ENCODE measurements around the gene NCKAP1.
"Not testable (repeated sequence)": the region's sequence is repeated elsewhere in the genome, so short reads cannot be mapped to it uniquely, and the experiment has no call there.

The NCKAP1 gene

GRCh38 chr2:182962641-182963040 is 75.6 kb downstream of the NCKAP1 start:
- Histone ChIP-seq H3K27ac (ENCODE audit: low read depth, low read length) (no peak overlapping the region), H3K9me3 (ENCODE audit: low read length) (no peaks in the 10 kb centered on the region), H3K27me3 (ENCODE audit: control insufficient read depth in 1 of 2, insufficient read depth in 2 of 2, low read length in 2 of 2) (no peaks in the 10 kb centered on the region), H3K4me1 (ENCODE audit: insufficient read depth, low read length) (no peaks in the 10 kb centered on the region), H3K4me3 (ENCODE audit: low read depth in 1 of 2, low read length in 2 of 2) (no peak overlapping the region), H3K36me3 (ENCODE audit: insufficient read depth, low read length) (peaks cover 4% of the 10 kb centered on the region), H3K9ac (ENCODE audit: low read length) (no peak overlapping the region)

- H3K4me3 ChIP-seq (ENCODE audit: low read depth in 1 of 2, low read length in 2 of 2); H3K27me3 ChIP-seq (ENCODE audit: control insufficient read depth in 1 of 2, insufficient read depth in 2 of 2, low read length in 2 of 2); H3K9ac ChIP-seq (ENCODE audit: low read length); H3K27ac ChIP-seq (ENCODE audit: low read depth, low read length); H3K9me3 ChIP-seq (ENCODE audit: low read length); H3K4me1 ChIP-seq (ENCODE audit: insufficient read depth, low read length): not testable (repeated sequence)
- H3K36me3 ChIP-seq (ENCODE audit: insufficient read depth, low read length) = peaks cover 19% of the 10 kb centered on the region
Measured at GRCh38 chr2:182960869-182961268, 77.4 kb downstream of the NCKAP1 start.

- H3K4me1 ChIP-seq (ENCODE audit: insufficient read depth, low read length) = no peaks in the 10 kb centered on the region
- no peak overlapping the region for H3K27ac ChIP-seq (ENCODE audit: low read depth, low read length)
- H3K9ac ChIP-seq (ENCODE audit: low read length) = no peak overlapping the region
- no peak overlapping the region for H3K4me3 ChIP-seq (ENCODE audit: low read depth in 1 of 2, low read length in 2 of 2)
- peaks cover 28% of the 10 kb centered on the region for H3K36me3 ChIP-seq (ENCODE audit: insufficient read depth, low read length)
- no peaks in the 10 kb centered on the region for H3K9me3 ChIP-seq (ENCODE audit: low read length)
- H3K27me3 ChIP-seq (ENCODE audit: control insufficient read depth in 1 of 2, insufficient read depth in 2 of 2, low read length in 2 of 2) = no peaks in the 10 kb centered on the region
Measured at GRCh38 chr2:182954789-182955188, 83.5 kb downstream of the NCKAP1 start.

GRCh38 chr2:182952741-182953450 is 85.4 kb downstream of the NCKAP1 start:
- Histone ChIP-seq H3K9me3 (ENCODE audit: low read length) (no peaks in the 10 kb centered on the region), H3K36me3 (ENCODE audit: insufficient read depth, low read length) (peaks cover 27% of the 10 kb centered on the region), H3K27me3 (ENCODE audit: control insufficient read depth in 1 of 2, insufficient read depth in 2 of 2, low read length in 2 of 2) (no peaks in the 10 kb centered on the region), H3K4me3 (ENCODE audit: low read depth in 1 of 2, low read length in 2 of 2) (no peak overlapping the region), H3K4me1 (ENCODE audit: insufficient read depth, low read length) (no peaks in the 10 kb centered on the region), H3K9ac (ENCODE audit: low read length) (no peak overlapping the region), H3K27ac (ENCODE audit: low read depth, low read length) (no peak overlapping the region)

GRCh38 chr2:182951948-182952663 is 86.2 kb downstream of the NCKAP1 start:
- H3K9ac ChIP-seq (ENCODE audit: low read length) = no peak overlapping the region
- H3K27ac ChIP-seq (ENCODE audit: low read depth, low read length) = no peak overlapping the region
- no peaks in the 10 kb centered on the region for H3K9me3 ChIP-seq (ENCODE audit: low read length)
- H3K4me1 ChIP-seq (ENCODE audit: insufficient read depth, low read length) = peaks cover 2% of the 10 kb centered on the region
- H3K27me3 ChIP-seq (ENCODE audit: control insufficient read depth in 1 of 2, insufficient read depth in 2 of 2, low read length in 2 of 2) = no peaks in the 10 kb centered on the region
- H3K36me3 ChIP-seq (ENCODE audit: insufficient read depth, low read length) = peaks cover 19% of the 10 kb centered on the region
- H3K4me3 ChIP-seq (ENCODE audit: low read depth in 1 of 2, low read length in 2 of 2) = no peak overlapping the region

- H3K9ac ChIP-seq (ENCODE audit: low read length) = no peak overlapping the region
- no peak overlapping the region for H3K27ac ChIP-seq (ENCODE audit: low read depth, low read length)
- H3K4me1 ChIP-seq (ENCODE audit: insufficient read depth, low read length) = peaks cover 10% of the 10 kb centered on the region
- no peak overlapping the region for H3K4me3 ChIP-seq (ENCODE audit: low read depth in 1 of 2, low read length in 2 of 2)
- no peaks in the 10 kb centered on the region for H3K9me3 ChIP-seq (ENCODE audit: low read length)
- H3K36me3 ChIP-seq (ENCODE audit: insufficient read depth, low read length) = peaks cover 10% of the 10 kb centered on the region
- no peaks in the 10 kb centered on the region for H3K27me3 ChIP-seq (ENCODE audit: control insufficient read depth in 1 of 2, insufficient read depth in 2 of 2, low read length in 2 of 2)
Measured at GRCh38 chr2:182950546-182950945, 87.7 kb downstream of the NCKAP1 start.

GRCh38 chr2:182949572-182950189 is 88.6 kb downstream of the NCKAP1 start:
- H3K4me3 ChIP-seq (ENCODE audit: low read depth in 1 of 2, low read length in 2 of 2) = no peak overlapping the region
- H3K9me3 ChIP-seq (ENCODE audit: low read length) = no peaks in the 10 kb centered on the region
- H3K27me3 ChIP-seq (ENCODE audit: control insufficient read depth in 1 of 2, insufficient read depth in 2 of 2, low read length in 2 of 2) = no peaks in the 10 kb centered on the region
- peaks cover 10% of the 10 kb centered on the region for H3K4me1 ChIP-seq (ENCODE audit: insufficient read depth, low read length)
- H3K27ac ChIP-seq (ENCODE audit: low read depth, low read length) = no peak overlapping the region
- H3K9ac ChIP-seq (ENCODE audit: low read length) = no peak overlapping the region
- H3K36me3 ChIP-seq (ENCODE audit: insufficient read depth, low read length) = peaks cover 12% of the 10 kb centered on the region

GRCh38 chr2:182949052-182949451 is 89.2 kb downstream of the NCKAP1 start:
- Histone ChIP-seq H3K27ac (ENCODE audit: low read depth, low read length) (no peak overlapping the region), H3K9ac (ENCODE audit: low read length) (no peak overlapping the region), H3K4me1 (ENCODE audit: insufficient read depth, low read length) (peaks cover 10% of the 10 kb centered on the region), H3K9me3 (ENCODE audit: low read length) (no peaks in the 10 kb centered on the region), H3K27me3 (ENCODE audit: control insufficient read depth in 1 of 2, insufficient read depth in 2 of 2, low read length in 2 of 2) (no peaks in the 10 kb centered on the region), H3K4me3 (ENCODE audit: low read depth in 1 of 2, low read length in 2 of 2) (no peak overlapping the region), H3K36me3 (ENCODE audit: insufficient read depth, low read length) (peaks cover 12% of the 10 kb centered on the region)

- Histone ChIP-seq H3K36me3 (ENCODE audit: insufficient read depth, low read length) (peaks cover 17% of the 10 kb centered on the region), H3K27ac (ENCODE audit: low read depth, low read length) (no peak overlapping the region), H3K27me3 (ENCODE audit: control insufficient read depth in 1 of 2, insufficient read depth in 2 of 2, low read length in 2 of 2) (no peaks in the 10 kb centered on the region), H3K9me3 (ENCODE audit: low read length) (no peaks in the 10 kb centered on the region), H3K4me3 (ENCODE audit: low read depth in 1 of 2, low read length in 2 of 2) (no peak overlapping the region), H3K4me1 (ENCODE audit: insufficient read depth, low read length) (peaks cover 10% of the 10 kb centered on the region), H3K9ac (ENCODE audit: low read length) (no peak overlapping the region)
Measured at GRCh38 chr2:182946958-182947369, 91.3 kb downstream of the NCKAP1 start.

- H3K27ac ChIP-seq (ENCODE audit: low read depth, low read length) = no peak overlapping the region
- no peak overlapping the region for H3K9ac ChIP-seq (ENCODE audit: low read length)
- no peaks in the 10 kb centered on the region for H3K9me3 ChIP-seq (ENCODE audit: low read length)
- peaks cover 10% of the 10 kb centered on the region for H3K4me1 ChIP-seq (ENCODE audit: insufficient read depth, low read length)
- no peak overlapping the region for H3K4me3 ChIP-seq (ENCODE audit: low read depth in 1 of 2, low read length in 2 of 2)
- H3K27me3 ChIP-seq (ENCODE audit: control insufficient read depth in 1 of 2, insufficient read depth in 2 of 2, low read length in 2 of 2) = no peaks in the 10 kb centered on the region
- H3K36me3 ChIP-seq (ENCODE audit: insufficient read depth, low read length) = peaks cover 12% of the 10 kb centered on the region
Measured at GRCh38 chr2:182943339-182943738, 94.9 kb downstream of the NCKAP1 start.

- H3K27me3 ChIP-seq (ENCODE audit: control insufficient read depth in 1 of 2, insufficient read depth in 2 of 2, low read length in 2 of 2) = no peaks in the 10 kb centered on the region
- no peak overlapping the region for H3K4me3 ChIP-seq (ENCODE audit: low read depth in 1 of 2, low read length in 2 of 2)
- no peaks in the 10 kb centered on the region for H3K9me3 ChIP-seq (ENCODE audit: low read length)
- H3K4me1 ChIP-seq (ENCODE audit: insufficient read depth, low read length) = peaks cover 10% of the 10 kb centered on the region
- H3K27ac ChIP-seq (ENCODE audit: low read depth, low read length) = no peak overlapping the region
- peaks cover 16% of the 10 kb centered on the region for H3K36me3 ChIP-seq (ENCODE audit: insufficient read depth, low read length)
- H3K9ac ChIP-seq (ENCODE audit: low read length) = no peak overlapping the region
Measured at GRCh38 chr2:182942756-182943155, 95.5 kb downstream of the NCKAP1 start.

Measured in muscle layer of colon (tissue), 2 donors.